ENCODE data around the gene UTP15.

- TF ChIP-seq CTCF (IDR thresholded peaks at IDR 0.05; ENCODE audit: insufficient read depth, low read length): no peak
- no peak for TF ChIP-seq POLR2AphosphoS5 (IDR thresholded peaks at IDR 0.05; ENCODE audit: low read depth)
- TF ChIP-seq, protein P1, sequence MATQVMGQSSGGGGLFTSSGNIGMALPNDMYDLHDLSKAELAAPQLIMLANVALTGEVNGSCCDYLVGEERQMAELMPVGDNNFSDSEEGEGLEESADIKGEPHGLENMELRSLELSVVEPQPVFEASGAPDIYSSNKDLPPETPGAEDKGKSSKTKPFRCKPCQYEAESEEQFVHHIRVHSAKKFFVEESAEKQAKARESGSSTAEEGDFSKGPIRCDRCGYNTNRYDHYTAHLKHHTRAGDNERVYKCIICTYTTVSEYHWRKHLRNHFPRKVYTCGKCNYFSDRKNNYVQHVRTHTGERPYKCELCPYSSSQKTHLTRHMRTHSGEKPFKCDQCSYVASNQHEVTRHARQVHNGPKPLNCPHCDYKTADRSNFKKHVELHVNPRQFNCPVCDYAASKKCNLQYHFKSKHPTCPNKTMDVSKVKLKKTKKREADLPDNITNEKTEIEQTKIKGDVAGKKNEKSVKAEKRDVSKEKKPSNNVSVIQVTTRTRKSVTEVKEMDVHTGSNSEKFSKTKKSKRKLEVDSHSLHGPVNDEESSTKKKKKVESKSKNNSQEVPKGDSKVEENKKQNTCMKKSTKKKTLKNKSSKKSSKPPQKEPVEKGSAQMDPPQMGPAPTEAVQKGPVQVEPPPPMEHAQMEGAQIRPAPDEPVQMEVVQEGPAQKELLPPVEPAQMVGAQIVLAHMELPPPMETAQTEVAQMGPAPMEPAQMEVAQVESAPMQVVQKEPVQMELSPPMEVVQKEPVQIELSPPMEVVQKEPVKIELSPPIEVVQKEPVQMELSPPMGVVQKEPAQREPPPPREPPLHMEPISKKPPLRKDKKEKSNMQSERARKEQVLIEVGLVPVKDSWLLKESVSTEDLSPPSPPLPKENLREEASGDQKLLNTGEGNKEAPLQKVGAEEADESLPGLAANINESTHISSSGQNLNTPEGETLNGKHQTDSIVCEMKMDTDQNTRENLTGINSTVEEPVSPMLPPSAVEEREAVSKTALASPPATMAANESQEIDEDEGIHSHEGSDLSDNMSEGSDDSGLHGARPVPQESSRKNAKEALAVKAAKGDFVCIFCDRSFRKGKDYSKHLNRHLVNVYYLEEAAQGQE (IDR thresholded peaks at IDR 0.05; ENCODE audit: insufficient replicate concordance, low read depth): no peak
- TF ChIP-seq GABPA (IDR thresholded peaks at IDR 0.05; ENCODE audit: low read depth): no peak
- TF ChIP-seq SPI1 (IDR thresholded peaks at IDR 0.05; ENCODE audit: borderline replicate concordance, low read depth): no peak
Measured at GRCh38 chr5:73545403-73545779, 20.2 kb upstream of the UTP15 start.

All from HL-60 (cell line).